Loucy (cell line): ENCODE data around the gene ACVR1B.

Experiments
- H2AFZ ChIP-seq: fragments of 200-600 bp; sonication (generic); 2 replicates; pipeline ENCODE4 v1.6.0; 2016; ENCODE audit warnings: antibody characterized with exemption, mild to moderate bottlenecking, low read length, moderate library complexity
- H3F3A ChIP-seq: fragments of 200-600 bp; 2 replicates; pipeline ENCODE4 v1.6.0; 2016; ENCODE audit warnings: antibody characterized with exemption, low read depth, mild to moderate bottlenecking
- H3K27me3 ChIP-seq: fragments of 200-600 bp; sonication (generic); 2 replicates; pipeline ENCODE4 v1.6.1; 2014; ENCODE audit warnings: low read length, mild to moderate bottlenecking; ENCODE audit not compliant: insufficient read depth, poor library complexity, severe bottlenecking
- H3K36me3 ChIP-seq: fragments of 200-600 bp; sonication (generic); 2 replicates; pipeline ENCODE4 v1.6.1; 2016; ENCODE audit warnings: low read length; ENCODE audit not compliant: insufficient read depth
- H3K4me1 ChIP-seq: fragments of 200-600 bp; sonication (generic); 2 replicates; pipeline ENCODE4 v1.5.1; 2014; ENCODE audit warnings: low read length, mild to moderate bottlenecking; ENCODE audit not compliant: insufficient read depth, poor library complexity, severe bottlenecking
- H3K4me2 ChIP-seq: fragments of 200-600 bp; sonication (generic); 2 replicates; pipeline ENCODE4 v1.6.0; 2014; ENCODE audit warnings: antibody characterized with exemption, low read length, low read depth, mild to moderate bottlenecking; ENCODE audit not compliant: poor library complexity, severe bottlenecking
- H3K4me3 ChIP-seq: fragments of 200-600 bp; sonication (generic); 2 replicates; pipeline ENCODE4 v1.5.1; 2014; ENCODE audit warnings: low read length, mild to moderate bottlenecking, mixed read lengths; ENCODE audit not compliant: poor library complexity, severe bottlenecking
- H3K79me2 ChIP-seq: fragments of 200-600 bp; sonication (generic); 2 replicates; pipeline ENCODE4 v1.6.1; 2014; ENCODE audit warnings: low read length; ENCODE audit not compliant: insufficient read depth
- H3K9ac ChIP-seq: fragments of 200-600 bp; sonication (generic); 2 replicates; pipeline ENCODE4 v1.6.0; 2014; ENCODE audit warnings: mild to moderate bottlenecking, low read depth, low read length, moderate library complexity; ENCODE audit not compliant: poor library complexity, severe bottlenecking
- H3K9me2 ChIP-seq: fragments of 200-600 bp; sonication (generic); replicated peaks from 2 replicates; pipeline ENCODE4 v1.6.1; 2016; ENCODE audit warnings: low read depth, low read length, mixed read lengths
- H3K9me3 ChIP-seq: fragments of 200-600 bp; sonication (generic); 2 replicates; pipeline ENCODE4 v1.6.1; 2014; ENCODE audit warnings: mild to moderate bottlenecking, antibody characterized with exemption, low read length, low read depth; ENCODE audit not compliant: insufficient read depth
- H4K20me1 ChIP-seq: fragments of 200-600 bp; sonication (generic); 2 replicates; pipeline ENCODE4 v1.6.0; 2014; ENCODE audit warnings: antibody characterized with exemption, low read length, mild to moderate bottlenecking; ENCODE audit not compliant: insufficient read depth, poor library complexity, severe bottlenecking
- EZH2phosphoT487 ChIP-seq: fragments of 200-600 bp; IDR thresholded peaks from 2 replicates; pipeline ENCODE4 v1.6.1; 2018; ENCODE audit warnings: antibody characterized with exemption, mild to moderate bottlenecking, moderate library complexity, borderline replicate concordance
- TF ChIP-seq, protein P1 (sequence below): fragments of 200-600 bp; sonication (generic); conservative IDR thresholded peaks from 2 replicates; pipeline ENCODE4 v1.5.1; 2014; ENCODE audit warnings: mild to moderate bottlenecking, antibody characterized with exemption, low read length

Gene ACVR1B

DNA sequence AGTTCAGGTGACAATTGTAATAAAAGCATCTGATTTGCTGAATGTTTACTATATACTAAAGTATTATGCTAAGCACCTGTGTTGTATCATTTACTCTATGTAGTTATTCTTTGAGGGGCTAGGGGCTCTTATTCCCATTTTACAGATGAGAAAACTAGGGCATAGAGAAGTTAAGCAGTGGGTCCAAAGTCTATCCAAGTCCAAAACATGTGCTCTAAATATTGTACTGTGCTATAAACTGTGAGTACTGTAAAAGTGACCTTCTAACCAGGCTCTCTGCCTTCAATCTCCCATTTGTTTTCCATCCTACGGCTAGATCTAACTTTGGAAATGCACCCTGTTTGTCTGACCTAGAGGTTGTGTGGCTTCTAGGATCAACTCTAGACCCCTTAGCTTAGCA is 9.0 kb downstream of the ACVR1B start:
- Histone ChIP-seq H3K9ac (no peak overlapping the region), H3K36me3 (peaks cover 10% of the 10 kb centered on the region), H4K20me1 (peaks cover 37% of the 10 kb centered on the region), H3F3A (no peaks in the 10 kb centered on the region), H3K9me3 (no peaks in the 10 kb centered on the region), H3K27me3 (no peaks in the 10 kb centered on the region), H3K9me2 (no peaks in the 10 kb centered on the region), H3K79me2 (peaks cover 99% of the 10 kb centered on the region), H3K4me3 (no peak overlapping the region), H2AFZ (no peak overlapping the region), H3K4me1 (peaks cover 45% of the 10 kb centered on the region), H3K4me2 (no peak overlapping the region)
- TF ChIP-seq, protein P1, sequence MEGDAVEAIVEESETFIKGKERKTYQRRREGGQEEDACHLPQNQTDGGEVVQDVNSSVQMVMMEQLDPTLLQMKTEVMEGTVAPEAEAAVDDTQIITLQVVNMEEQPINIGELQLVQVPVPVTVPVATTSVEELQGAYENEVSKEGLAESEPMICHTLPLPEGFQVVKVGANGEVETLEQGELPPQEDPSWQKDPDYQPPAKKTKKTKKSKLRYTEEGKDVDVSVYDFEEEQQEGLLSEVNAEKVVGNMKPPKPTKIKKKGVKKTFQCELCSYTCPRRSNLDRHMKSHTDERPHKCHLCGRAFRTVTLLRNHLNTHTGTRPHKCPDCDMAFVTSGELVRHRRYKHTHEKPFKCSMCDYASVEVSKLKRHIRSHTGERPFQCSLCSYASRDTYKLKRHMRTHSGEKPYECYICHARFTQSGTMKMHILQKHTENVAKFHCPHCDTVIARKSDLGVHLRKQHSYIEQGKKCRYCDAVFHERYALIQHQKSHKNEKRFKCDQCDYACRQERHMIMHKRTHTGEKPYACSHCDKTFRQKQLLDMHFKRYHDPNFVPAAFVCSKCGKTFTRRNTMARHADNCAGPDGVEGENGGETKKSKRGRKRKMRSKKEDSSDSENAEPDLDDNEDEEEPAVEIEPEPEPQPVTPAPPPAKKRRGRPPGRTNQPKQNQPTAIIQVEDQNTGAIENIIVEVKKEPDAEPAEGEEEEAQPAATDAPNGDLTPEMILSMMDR: no peak
- TF ChIP-seq EZH2phosphoT487: no peak

DNA sequence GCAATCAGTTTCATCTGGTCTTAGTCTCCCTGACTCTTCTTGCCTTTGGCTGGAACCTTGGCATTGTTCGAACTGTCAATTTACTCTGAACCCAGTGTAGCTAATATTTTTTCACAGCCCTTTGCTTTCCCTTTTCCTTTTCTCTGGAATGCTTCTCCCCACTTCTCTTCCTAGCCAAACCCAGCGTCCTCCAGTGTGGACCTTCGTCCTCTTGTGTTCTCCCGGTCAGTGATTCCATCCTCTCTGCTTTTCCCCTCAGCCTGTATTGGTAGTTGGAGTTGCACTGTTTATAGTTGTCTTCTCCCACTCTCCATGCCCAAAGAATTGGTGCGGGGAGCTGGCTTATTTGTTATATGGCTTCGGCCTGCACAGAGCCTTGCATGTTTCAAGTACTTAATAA is 9.4 kb downstream of the ACVR1B start:
- H2AFZ ChIP-seq: no peak overlapping the region
- peaks cover 41% of the 10 kb centered on the region for H3K4me1 ChIP-seq
- no peaks in the 10 kb centered on the region for H3F3A ChIP-seq
- TF ChIP-seq EZH2phosphoT487: no peak
- TF ChIP-seq, protein P1: no peak
- H3K9ac ChIP-seq: no peak overlapping the region
- H3K79me2 ChIP-seq: peaks cover 99% of the 10 kb centered on the region
- no peaks in the 10 kb centered on the region for H3K27me3 ChIP-seq
- peaks cover 10% of the 10 kb centered on the region for H3K36me3 ChIP-seq
- H3K9me2 ChIP-seq: no peaks in the 10 kb centered on the region
- H3K4me3 ChIP-seq: no peak overlapping the region
- no peak overlapping the region for H3K4me2 ChIP-seq
- peaks cover 33% of the 10 kb centered on the region for H4K20me1 ChIP-seq
- no peaks in the 10 kb centered on the region for H3K9me3 ChIP-seq

DNA sequence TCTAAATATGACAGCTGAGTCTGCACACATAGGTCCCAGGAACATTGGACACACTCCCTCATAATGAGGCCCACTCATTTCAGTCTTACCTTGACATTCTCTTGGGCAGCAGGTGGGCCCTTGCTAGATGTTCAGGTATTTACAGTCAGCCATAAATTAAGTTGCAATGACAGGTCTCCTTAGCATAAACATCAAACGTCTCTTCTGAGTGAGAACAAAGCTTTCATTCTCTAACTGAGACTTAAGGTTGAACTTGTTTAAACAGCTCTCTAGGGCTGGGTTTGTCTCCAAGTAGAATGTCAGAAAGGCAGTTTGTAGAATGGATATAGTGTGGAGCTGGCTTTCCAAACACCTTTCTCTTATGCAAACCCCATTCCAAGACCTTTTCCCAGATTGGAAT is 10.3 kb downstream of the ACVR1B start:
- Histone ChIP-seq H2AFZ (no peak overlapping the region), H3F3A (no peaks in the 10 kb centered on the region), H3K9me3 (no peaks in the 10 kb centered on the region), H3K9me2 (no peaks in the 10 kb centered on the region), H3K4me2 (peak overlapping the region; percentile 34), H3K4me1 (peaks cover 36% of the 10 kb centered on the region), H4K20me1 (peaks cover 28% of the 10 kb centered on the region), H3K9ac (peak overlapping the region; percentile 20), H3K4me3 (no peak overlapping the region), H3K27me3 (no peaks in the 10 kb centered on the region), H3K79me2 (peaks cover 99% of the 10 kb centered on the region), H3K36me3 (peaks cover 10% of the 10 kb centered on the region)
- TF ChIP-seq, protein P1: no peak
- no peak for TF ChIP-seq EZH2phosphoT487
